PC-3 (cell line): ENCODE results near the gene VWC2L. TPM values are rescaled to one million over a fixed set of nuclear protein-coding genes. Genes with fewer than 3 reads are reported as not detected.

Experiments used
- ATAC-seq: fragments of 200-7000 bp; cut with Tn5 transposase; 2 replicates; pipeline ENCODE4 v1.9.1; 2020; ENCODE audit warnings: mild to moderate bottlenecking, moderate library complexity
- BruUV-seq: library from RNA; stranded (reverse); fragments of 400-500 nt; replicated peaks from 2 replicates; lab custom pipeline; 2021; lab: Mats Ljungman, UMichigan
- CTCF ChIA-PET: fragments of 300-600 bp; sonication (Branson Sonifier 250); formaldehyde crosslinking; loops from one replicate; lab custom pipeline; 2022; ENCODE audit warnings: antibody characterized with exemption; lab: Charles Lee
- POLR2A ChIA-PET: fragments of 300-600 bp; sonication (Branson Sonifier 250); formaldehyde crosslinking; loops from one replicate; lab custom pipeline; 2022; ENCODE audit warnings: antibody characterized with exemption; ENCODE audit not compliant: unreplicated experiment; lab: Charles Lee
- DNase-seq: peaks from one replicate; pipeline ENCODE4 v3.0.0-alpha.2; 2015
- H2AFZ ChIP-seq: fragments of 300-600 bp; sonication (generic); 2 replicates; pipeline ENCODE4 v1.6.0; 2016; ENCODE audit warnings: antibody characterized with exemption, low read length
- H3F3A ChIP-seq: fragments of 300-600 bp; sonication (generic); one replicate; pipeline ENCODE4 v1.6.0; 2017; ENCODE audit warnings: antibody characterized with exemption, low read length, control low read depth, mild to moderate bottlenecking; ENCODE audit not compliant: unreplicated experiment
- H3K27ac ChIP-seq: fragments of 300-600 bp; sonication (generic); 2 replicates; pipeline ENCODE4 v1.5.1; 2016; ENCODE audit warnings: mild to moderate bottlenecking, low read length
- H3K27me3 ChIP-seq: fragments of 300-600 bp; sonication (generic); 2 replicates; pipeline ENCODE4 v1.6.1; 2016; ENCODE audit warnings: low read length, mixed read lengths
- H3K36me3 ChIP-seq: fragments of 300-600 bp; sonication (generic); 2 replicates; pipeline ENCODE4 v1.6.1; 2016; ENCODE audit warnings: low read depth, mixed run types, low read length, mixed read lengths
- H3K4me1 ChIP-seq: fragments of 300-600 bp; sonication (generic); 2 replicates; pipeline ENCODE4 v1.5.1; 2016; ENCODE audit warnings: low read length; ENCODE audit not compliant: insufficient read depth
- H3K4me2 ChIP-seq: fragments of 300-600 bp; sonication (generic); 2 replicates; pipeline ENCODE4 v1.6.0; 2016; ENCODE audit warnings: low read length
- H3K4me3 ChIP-seq: fragments of 300-600 bp; sonication (generic); 2 replicates; pipeline ENCODE4 v1.5.1; 2016; ENCODE audit warnings: mild to moderate bottlenecking, low read length, mixed read lengths
- H3K79me2 ChIP-seq: fragments of 300-600 bp; sonication (generic); 2 replicates; pipeline ENCODE4 v1.6.1; 2017; ENCODE audit warnings: low read length, mixed read lengths
- H3K9ac ChIP-seq: fragments of 300-600 bp; sonication (generic); 2 replicates; pipeline ENCODE4 v1.6.0; 2016; ENCODE audit warnings: mild to moderate bottlenecking, low read length
- H3K9me2 ChIP-seq: fragments of 300-600 bp; sonication (generic); replicated peaks from 2 replicates; pipeline ENCODE4 v1.6.1; 2016; ENCODE audit warnings: mixed run types, low read length, mixed read lengths
- H3K9me3 ChIP-seq: fragments of 300-600 bp; sonication (generic); 2 replicates; pipeline ENCODE4 v1.6.1; 2016; ENCODE audit warnings: low read length, mixed read lengths
- H4K20me1 ChIP-seq: fragments of 300-600 bp; sonication (generic); 2 replicates; pipeline ENCODE4 v1.6.1; 2016; ENCODE audit warnings: low read length, mixed read lengths
- CTCF ChIP-seq: fragments of 300-600 bp; sonication (generic); conservative IDR thresholded peaks from 2 replicates; pipeline ENCODE4 v1.5.1; 2017; ENCODE audit warnings: antibody characterized with exemption, low read depth, mild to moderate bottlenecking, low read length
- EZH2 ChIP-seq: fragments of 300-600 bp; sonication (generic); IDR thresholded peaks from one replicate; pipeline ENCODE4 v1.6.1; 2017; ENCODE audit warnings: antibody characterized with exemption, mild to moderate bottlenecking, low read length; ENCODE audit not compliant: unreplicated experiment
- EZH2phosphoT487 ChIP-seq: fragments of 300-600 bp; sonication (generic); IDR thresholded peaks from 2 replicates; pipeline ENCODE4 v1.6.1; 2018; ENCODE audit warnings: mild to moderate bottlenecking, antibody characterized with exemption, low read length, borderline replicate concordance
- intact Hi-C: fragments of 100-400 bp; cut with micrococcal nuclease; formaldehyde crosslinking; loops from 2 replicates; pipeline ENCODE4 v1.9.0; 2023
- total RNA-seq: library from RNA; depleted of rRNA; stranded (reverse); fragments of >200 nt; gene quantifications from 2 replicates; pipeline ENCODE4 v1.2.3, GENCODE V29; 2014

The VWC2L gene
- total RNA-seq, 1 experiment from 2014 or later, result not detected

- Histone ChIP-seq H3K4me2 (no peak overlapping the region), H2AFZ (no peak overlapping the region), H3K27ac (no peak overlapping the region), H3K9ac (no peak overlapping the region), H3K4me3 (no peak overlapping the region), H3K4me1 (no peaks in the 10 kb centered on the region), H4K20me1 (no peaks in the 10 kb centered on the region), H3K9me2 (no peaks in the 10 kb centered on the region), H3K9me3 (no peaks in the 10 kb centered on the region), H3K27me3 (no peaks in the 10 kb centered on the region), H3K36me3 (no peaks in the 10 kb centered on the region), H3F3A (no peaks in the 10 kb centered on the region), H3K79me2 (no peaks in the 10 kb centered on the region)
- intact Hi-C loops, result no loop called here
- CTCF ChIA-PET, result no interaction called here
- DNase-seq (no peak), ATAC-seq (no peak)
- no peak for TF ChIP-seq EZH2phosphoT487
- no peak for TF ChIP-seq EZH2
- no TSS peak for BruUV-seq
- POLR2A ChIA-PET, result no interaction called here
These were observed 196.2 kb downstream of the VWC2L start for GRCh38 chr2:214607051-214607450.

GRCh38 chr2:214611015-214611414 lies 200.2 kb downstream of the VWC2L start:
- no peak overlapping the region for H2AFZ ChIP-seq
- no peak overlapping the region for H3K4me3 ChIP-seq
- no TSS peak for BruUV-seq
- ATAC-seq, result no peak
- H3K9me3 ChIP-seq, result no peaks in the 10 kb centered on the region
- H3F3A ChIP-seq, result no peaks in the 10 kb centered on the region
- no peaks in the 10 kb centered on the region for H4K20me1 ChIP-seq
- DNase-seq, result no peak
- H3K4me1 ChIP-seq, result no peaks in the 10 kb centered on the region
- no peaks in the 10 kb centered on the region for H3K36me3 ChIP-seq
- H3K9ac ChIP-seq, result no peak overlapping the region
- TF ChIP-seq EZH2 (no peak), EZH2phosphoT487 (no peak), CTCF (no peak)
- H3K79me2 ChIP-seq, result no peaks in the 10 kb centered on the region
- H3K27me3 ChIP-seq, result no peaks in the 10 kb centered on the region
- intact Hi-C loops, result no loop called here
- POLR2A ChIA-PET, result no interaction called here
- H3K4me2 ChIP-seq, result no peak overlapping the region
- H3K9me2 ChIP-seq, result no peaks in the 10 kb centered on the region
- H3K27ac ChIP-seq, result no peak overlapping the region
- CTCF ChIA-PET, result no interaction called here

- Histone ChIP-seq H2AFZ (no peak overlapping the region), H3F3A (no peaks in the 10 kb centered on the region), H4K20me1 (no peaks in the 10 kb centered on the region), H3K4me1 (no peaks in the 10 kb centered on the region), H3K27me3 (no peaks in the 10 kb centered on the region), H3K4me2 (no peak overlapping the region), H3K9me2 (no peaks in the 10 kb centered on the region), H3K27ac (no peak overlapping the region), H3K9ac (no peak overlapping the region), H3K79me2 (no peaks in the 10 kb centered on the region), H3K4me3 (no peak overlapping the region), H3K36me3 (no peaks in the 10 kb centered on the region), H3K9me3 (no peaks in the 10 kb centered on the region)
- ChIA-PET CTCF (no interaction called here), POLR2A (no interaction called here)
- TF ChIP-seq CTCF (no peak), EZH2phosphoT487 (no peak), EZH2 (no peak)
- no TSS peak for BruUV-seq
- DNase-seq (no peak), ATAC-seq (no peak)
- intact Hi-C loops, result no loop called here
These were observed 213.4 kb downstream of the VWC2L start for GRCh38 chr2:214624166-214624760.
